ENCODE data around the gene RUNX2. TPM values are rescaled to one million over a fixed set of nuclear protein-coding genes. Genes with fewer than 3 reads are reported as not detected.

The RUNX2 gene
- total and polyA plus RNA-seq, 4 donors: 1.8 to 6.7 (median 3.2) TPM

- Histone ChIP-seq H3K4me3 (no peak overlapping the region), H3K36me3 (ENCODE audit: control insufficient read depth in 4 of 4, insufficient read depth in 4 of 4, low read length in 4 of 4) (no peaks in the 10 kb centered on the region), H3K27ac (ENCODE audit: low read depth in 1 of 2, low read length in 1 of 2) (no peak overlapping the region), H3K4me1 (ENCODE audit: control insufficient read depth in 5 of 5, insufficient read depth in 5 of 5, low read length in 5 of 5) (peaks cover 0 to 47% (median 13%) of the 10 kb centered on the region in 5 donors), H3K9me3 (ENCODE audit: control insufficient read depth in 4 of 4, insufficient read depth in 3 of 4, low read length in 3 of 4) (no peaks in the 10 kb centered on the region), H3K27me3 (ENCODE audit: control insufficient read depth in 3 of 3, insufficient read depth in 3 of 3, low read length in 2 of 3) (no peaks in the 10 kb centered on the region), H3K9ac (ENCODE audit: insufficient read depth in 1 of 2, low read length in 2 of 2) (no peak overlapping the region)
- ATAC-seq (ENCODE audit: insufficient read depth, low FRiP score): no peak
- TF ChIP-seq CTCF (IDR thresholded peaks at IDR 0.05; ENCODE audit: control extremely low read depth, extremely low read depth): no peak
- no peak for DNase-seq
Observed at GRCh38 chr6:45434381-45434700, 106.2 kb downstream of the RUNX2 start.

- no peak for DNase-seq
Observed at GRCh38 chr6:45436544-45437438, 108.7 kb downstream of the RUNX2 start.

GRCh38 chr6:45437439-45437815, 109.3 kb downstream of the RUNX2 start:
- H3K27me3 ChIP-seq (ENCODE audit: control insufficient read depth in 3 of 3, insufficient read depth in 3 of 3, low read length in 2 of 3): no peaks in the 10 kb centered on the region
- peak overlapping the region in 1 of 2 donors; percentile 33 for H3K27ac ChIP-seq (ENCODE audit: low read depth in 1 of 2, low read length in 1 of 2)
- H3K9ac ChIP-seq (ENCODE audit: insufficient read depth in 1 of 2, low read length in 2 of 2): no peak overlapping the region
- ATAC-seq (ENCODE audit: insufficient read depth, low FRiP score) (no peak), DNase-seq (peak in 2 of 3 donors; percentile 80 to 83)
- WGBS, 2 donors: 59 to 70% methylated on average over 3 of the region's 3 CpGs
- TF ChIP-seq CTCF (IDR thresholded peaks at IDR 0.05; ENCODE audit: control extremely low read depth, extremely low read depth): no peak
- H3K36me3 ChIP-seq (ENCODE audit: control insufficient read depth in 4 of 4, insufficient read depth in 4 of 4, low read length in 4 of 4): no peaks in the 10 kb centered on the region
- H3K4me1 ChIP-seq (ENCODE audit: control insufficient read depth in 5 of 5, insufficient read depth in 5 of 5, low read length in 5 of 5): peaks cover 0 to 56% (median 13%) of the 10 kb centered on the region in 5 donors
- no peaks in the 10 kb centered on the region for H3K9me3 ChIP-seq (ENCODE audit: control insufficient read depth in 4 of 4, insufficient read depth in 3 of 4, low read length in 3 of 4)
- no peak overlapping the region for H3K4me3 ChIP-seq

More at GRCh38 chr6:45436544-45437438, 108.7 kb downstream of the RUNX2 start:
- Histone ChIP-seq H3K4me3 (no peak overlapping the region), H3K4me1 (ENCODE audit: control insufficient read depth in 5 of 5, insufficient read depth in 5 of 5, low read length in 5 of 5) (peaks cover 0 to 50% (median 13%) of the 10 kb centered on the region in 5 donors), H3K27me3 (ENCODE audit: control insufficient read depth in 3 of 3, insufficient read depth in 3 of 3, low read length in 2 of 3) (no peaks in the 10 kb centered on the region), H3K9me3 (ENCODE audit: control insufficient read depth in 4 of 4, insufficient read depth in 3 of 4, low read length in 3 of 4) (no peaks in the 10 kb centered on the region), H3K9ac (ENCODE audit: insufficient read depth in 1 of 2, low read length in 2 of 2) (no peak overlapping the region), H3K27ac (ENCODE audit: low read depth in 1 of 2, low read length in 1 of 2) (peak overlapping the region in 1 of 2 donors; percentile 33), H3K36me3 (ENCODE audit: control insufficient read depth in 4 of 4, insufficient read depth in 4 of 4, low read length in 4 of 4) (no peaks in the 10 kb centered on the region)
- 27 to 39% methylated on average over 7 of the region's 7 CpGs for WGBS, 2 donors
- peak; percentile 42 for ATAC-seq (ENCODE audit: insufficient read depth, low FRiP score)
- TF ChIP-seq CTCF (IDR thresholded peaks at IDR 0.05; ENCODE audit: control extremely low read depth, extremely low read depth): no peak

Measured in lung (tissue), 12 donors.